ENCODE data around the gene METAP1D.
A peak's percentile ranks its signal among the peaks of the same experiment; 100 is the strongest.

The METAP1D gene

GRCh38 chr2:171965661-171966060 is 34.1 kb upstream of the METAP1D start:
- TF ChIP-seq, protein P1, sequence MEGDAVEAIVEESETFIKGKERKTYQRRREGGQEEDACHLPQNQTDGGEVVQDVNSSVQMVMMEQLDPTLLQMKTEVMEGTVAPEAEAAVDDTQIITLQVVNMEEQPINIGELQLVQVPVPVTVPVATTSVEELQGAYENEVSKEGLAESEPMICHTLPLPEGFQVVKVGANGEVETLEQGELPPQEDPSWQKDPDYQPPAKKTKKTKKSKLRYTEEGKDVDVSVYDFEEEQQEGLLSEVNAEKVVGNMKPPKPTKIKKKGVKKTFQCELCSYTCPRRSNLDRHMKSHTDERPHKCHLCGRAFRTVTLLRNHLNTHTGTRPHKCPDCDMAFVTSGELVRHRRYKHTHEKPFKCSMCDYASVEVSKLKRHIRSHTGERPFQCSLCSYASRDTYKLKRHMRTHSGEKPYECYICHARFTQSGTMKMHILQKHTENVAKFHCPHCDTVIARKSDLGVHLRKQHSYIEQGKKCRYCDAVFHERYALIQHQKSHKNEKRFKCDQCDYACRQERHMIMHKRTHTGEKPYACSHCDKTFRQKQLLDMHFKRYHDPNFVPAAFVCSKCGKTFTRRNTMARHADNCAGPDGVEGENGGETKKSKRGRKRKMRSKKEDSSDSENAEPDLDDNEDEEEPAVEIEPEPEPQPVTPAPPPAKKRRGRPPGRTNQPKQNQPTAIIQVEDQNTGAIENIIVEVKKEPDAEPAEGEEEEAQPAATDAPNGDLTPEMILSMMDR (IDR thresholded peaks at IDR 0.05): no peak
- H3K27ac ChIP-seq: peak overlapping the region; percentile 41
- H3K9me3 ChIP-seq: no peaks in the 10 kb centered on the region
- H3K4me1 ChIP-seq (ENCODE audit: control insufficient read depth in 1 of 2, insufficient read depth in 1 of 2, low read depth in 1 of 2, low read length in 1 of 2): peaks cover 12 to 16% of the 10 kb centered on the region in 2 experiments
- no peak overlapping the region for H3K4me3 ChIP-seq (ENCODE audit: low read depth in 1 of 2, low read length in 1 of 2)
- H3K36me3 ChIP-seq: no peaks in the 10 kb centered on the region
- no peaks in the 10 kb centered on the region for H3K27me3 ChIP-seq

DNA sequence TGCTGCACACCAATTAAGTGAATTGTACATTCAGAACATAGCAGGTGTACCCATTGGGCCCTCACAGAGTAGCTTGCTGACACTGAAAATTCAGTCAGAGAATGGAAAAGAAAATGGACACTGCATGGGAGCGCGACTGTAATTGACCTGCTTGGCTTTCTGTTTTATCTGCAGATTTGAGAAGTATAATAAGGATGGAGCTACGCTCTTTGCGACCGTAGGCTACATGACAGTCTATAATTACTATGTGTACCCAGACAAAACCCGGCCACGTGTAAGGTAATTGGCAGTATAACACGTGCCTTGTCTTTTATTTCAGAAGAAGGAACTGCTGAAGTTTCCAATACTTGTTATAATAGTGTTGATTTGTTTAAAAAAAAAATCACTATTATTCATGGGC is 33.5 kb upstream of the METAP1D start:
- H3K27me3 ChIP-seq: no peaks in the 10 kb centered on the region
- peaks cover 11 to 12% of the 10 kb centered on the region in 2 experiments for H3K4me1 ChIP-seq (ENCODE audit: control insufficient read depth in 1 of 2, insufficient read depth in 1 of 2, low read depth in 1 of 2, low read length in 1 of 2)
- TF ChIP-seq, protein P1 (IDR thresholded peaks at IDR 0.05): no peak
- no peak overlapping the region for H3K27ac ChIP-seq
- H3K4me3 ChIP-seq (ENCODE audit: low read depth in 1 of 2, low read length in 1 of 2): no peak overlapping the region
- H3K36me3 ChIP-seq: no peaks in the 10 kb centered on the region
- no peaks in the 10 kb centered on the region for H3K9me3 ChIP-seq

DNA sequence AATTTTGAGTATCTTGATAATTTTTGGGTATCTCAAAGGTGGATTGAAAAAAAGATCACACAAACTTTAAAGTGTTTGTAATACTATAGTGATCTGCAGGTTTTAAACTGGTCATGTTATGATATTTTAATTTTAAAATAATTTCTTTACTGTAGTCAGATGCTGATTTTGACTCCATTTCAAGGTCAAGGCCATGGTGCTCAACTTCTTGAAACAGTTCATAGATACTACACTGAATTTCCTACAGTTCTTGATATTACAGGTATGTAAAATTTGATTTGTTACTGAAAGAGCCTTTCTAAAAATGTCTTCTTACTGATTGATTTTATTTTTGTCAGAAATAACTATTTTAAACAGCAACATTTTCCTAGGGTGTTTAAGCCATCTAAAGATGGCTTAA is 33.1 kb upstream of the METAP1D start:
- TF ChIP-seq, protein P1 (IDR thresholded peaks at IDR 0.05): no peak
- H3K36me3 ChIP-seq: no peaks in the 10 kb centered on the region
- no peaks in the 10 kb centered on the region for H3K9me3 ChIP-seq
- H3K27me3 ChIP-seq: no peaks in the 10 kb centered on the region
- no peak overlapping the region for H3K4me3 ChIP-seq (ENCODE audit: low read depth in 1 of 2, low read length in 1 of 2)
- no peak overlapping the region for H3K27ac ChIP-seq
- peaks cover 10 to 12% of the 10 kb centered on the region in 2 experiments for H3K4me1 ChIP-seq (ENCODE audit: control insufficient read depth in 1 of 2, insufficient read depth in 1 of 2, low read depth in 1 of 2, low read length in 1 of 2)

DNA sequence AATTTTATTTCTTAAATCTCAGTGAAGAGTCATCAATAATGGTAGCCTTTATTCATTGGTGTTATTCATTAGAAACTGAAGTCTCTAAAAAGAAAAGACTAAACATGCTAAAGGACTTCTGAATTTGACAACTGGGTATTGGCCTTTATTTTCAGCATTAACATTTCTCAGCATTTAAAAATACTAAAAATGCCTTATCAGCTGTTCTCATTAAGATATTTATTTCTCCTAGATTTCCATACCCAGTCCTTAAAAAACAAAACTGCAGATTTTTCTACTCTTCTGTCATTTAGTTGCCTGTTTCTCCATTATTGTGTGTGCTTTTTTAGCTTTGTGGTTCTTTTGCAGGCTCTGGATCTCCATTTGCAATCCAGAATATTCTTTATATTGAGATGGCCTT is 31.2 kb upstream of the METAP1D start:
- no peak overlapping the region for H3K27ac ChIP-seq
- TF ChIP-seq, protein P1 (IDR thresholded peaks at IDR 0.05): no peak
- H3K36me3 ChIP-seq: no peaks in the 10 kb centered on the region

DNA sequence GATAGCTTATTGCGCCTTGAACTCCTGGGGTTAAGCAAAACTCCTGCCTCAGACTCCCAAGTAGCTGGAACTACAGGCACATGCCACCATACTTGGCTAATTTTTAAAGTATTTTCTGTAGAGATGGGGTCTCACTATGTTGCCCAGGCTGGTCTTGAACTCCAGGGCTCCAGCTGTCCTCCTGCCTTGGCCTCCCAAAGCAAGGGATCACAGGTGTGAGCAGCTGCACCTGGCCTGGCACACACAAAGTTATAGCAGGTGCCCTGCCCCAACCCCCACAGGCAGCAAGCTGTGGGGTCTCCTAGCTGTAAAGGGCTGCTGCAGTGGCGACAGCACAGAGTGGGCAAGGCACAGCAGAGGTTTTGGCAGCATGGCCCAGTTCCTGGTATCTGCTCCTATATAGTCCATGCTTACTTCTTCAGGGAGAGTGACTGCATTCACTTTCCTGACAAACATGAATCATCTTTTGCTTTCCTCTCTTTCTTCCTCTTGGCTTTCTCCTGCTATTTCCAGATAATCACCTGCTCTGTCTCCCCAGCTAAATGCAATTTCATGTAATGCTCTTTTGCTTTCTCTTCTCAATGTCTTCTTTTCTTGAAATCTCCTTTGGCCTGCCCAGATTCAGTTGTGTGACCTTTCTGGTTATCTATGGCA is 27.3 kb upstream of the METAP1D start:
- Histone ChIP-seq H3K9me3 (no peaks in the 10 kb centered on the region), H3K4me3 (ENCODE audit: low read depth in 1 of 2, low read length in 1 of 2) (no peak overlapping the region), H3K36me3 (peaks cover 8% of the 10 kb centered on the region), H3K4me1 (ENCODE audit: control insufficient read depth in 1 of 2, insufficient read depth in 1 of 2, low read depth in 1 of 2, low read length in 1 of 2) (peaks cover under 1% of the 10 kb centered on the region in 2 experiments), H3K27me3 (no peaks in the 10 kb centered on the region), H3K27ac (no peak overlapping the region)
- TF ChIP-seq, protein P1 (IDR thresholded peaks at IDR 0.05): no peak

More for the DNA sequence above, 31.2 kb upstream of the METAP1D start:
- Histone ChIP-seq H3K27me3 (no peaks in the 10 kb centered on the region), H3K4me3 (ENCODE audit: low read depth in 1 of 2, low read length in 1 of 2) (no peak overlapping the region), H3K9me3 (no peaks in the 10 kb centered on the region), H3K4me1 (ENCODE audit: control insufficient read depth in 1 of 2, insufficient read depth in 1 of 2, low read depth in 1 of 2, low read length in 1 of 2) (peaks cover 10 to 12% of the 10 kb centered on the region in 2 experiments)
